Panc1 (cell line): ENCODE measurements around the gene SYTL3. TPM values are rescaled to one million over a fixed set of nuclear protein-coding genes. Genes with fewer than 3 reads are reported as not detected.

Experiments used
- ATAC-seq: fragments of 200-7000 bp; cut with Tn5 transposase; 2 replicates; pipeline ENCODE4 v1.9.1; 2020; ENCODE audit warnings: mild to moderate bottlenecking, moderate library complexity
- BruUV-seq: library from RNA; stranded (reverse); fragments of 400-500 nt; replicated peaks from 2 replicates; lab custom pipeline; 2021; lab: Mats Ljungman, UMichigan
- CTCF ChIA-PET: fragments of 300-600 bp; sonication (Branson Sonifier 250); formaldehyde crosslinking; loops from one replicate; lab custom pipeline; 2022; ENCODE audit warnings: antibody characterized with exemption; lab: Charles Lee
- POLR2A ChIA-PET: fragments of 300-600 bp; sonication (Branson Sonifier 250); formaldehyde crosslinking; loops from one replicate; lab custom pipeline; 2022; ENCODE audit warnings: antibody characterized with exemption; lab: Charles Lee
- DNase-seq: peaks from one replicate; pipeline ENCODE4 v3.0.0-alpha.2; 2010; ENCODE audit warnings: low read depth, low spot score
- H3K27ac ChIP-seq: 2 replicates; pipeline ENCODE4 v1.5.1; 2011; ENCODE audit warnings: mild to moderate bottlenecking, low read length, inconsistent platforms
- H3K27me3 ChIP-seq: fragments of 200-500 bp; sonication (Bioruptor generic); 2 replicates; pipeline ENCODE4 v1.6.0; 2014; ENCODE audit warnings: low read length, inconsistent platforms; ENCODE audit not compliant: control insufficient read depth, insufficient read depth
- H3K36me3 ChIP-seq: fragments of 200-500 bp; sonication (Bioruptor generic); 2 replicates; pipeline ENCODE4 v1.5.1; 2014; ENCODE audit warnings: inconsistent platforms, mild to moderate bottlenecking, low read length, moderate library complexity; ENCODE audit not compliant: control insufficient read depth, insufficient read depth
- H3K4me1 ChIP-seq: 2 replicates; pipeline ENCODE4 v1.5.1; 2011; ENCODE audit warnings: inconsistent platforms, mild to moderate bottlenecking, low read length, moderate library complexity; ENCODE audit not compliant: control insufficient read depth, insufficient read depth
- H3K4me3 ChIP-seq, 2 experiments: 2 replicates each; pipeline ENCODE4 v1.5.1; 2011 to 2012; ENCODE audit warnings: low read depth in 2 of 2, low read length in 2 of 2, mild to moderate bottlenecking in 2 of 2, inconsistent platforms in 1 of 2, moderate library complexity in 1 of 2
- H3K9me3 ChIP-seq: fragments of 200-500 bp; sonication (Bioruptor generic); 2 replicates; pipeline ENCODE4 v1.5.1; 2014; ENCODE audit warnings: low read depth, mild to moderate bottlenecking, inconsistent platforms, low read length, moderate library complexity; ENCODE audit not compliant: control insufficient read depth, insufficient read depth
- POLR2AphosphoS5 ChIP-seq: IDR thresholded peaks from 2 replicates; pipeline ENCODE4 v1.6.1; 2012; ENCODE audit warnings: mild to moderate bottlenecking, low read depth, low read length, moderate library complexity
- SIN3A ChIP-seq: IDR thresholded peaks from 2 replicates; pipeline ENCODE4 v1.6.1; 2012; ENCODE audit warnings: low read depth, mild to moderate bottlenecking, low read length, moderate library complexity, borderline replicate concordance; ENCODE audit not compliant: insufficient read depth
- TCF7L2 ChIP-seq: IDR thresholded peaks from 2 replicates; pipeline ENCODE4 v1.6.1; 2011; ENCODE audit warnings: mild to moderate bottlenecking, low read depth, low read length, inconsistent platforms
- in situ Hi-C: cut with HindIII; loops from 2 replicates; pipeline ENCODE4 v1.10.0; 2016; ENCODE audit warnings: low sequenced_read_pairs, low pct_unique_long_range_greater_than_20kb
- intact Hi-C: fragments of 100-400 bp; cut with micrococcal nuclease; formaldehyde crosslinking; loops from one replicate; pipeline ENCODE4 v1.10.0; 2022; ENCODE audit not compliant: unreplicated experiment
- total RNA-seq: library from RNA; stranded (reverse); gene quantifications from one replicate; pipeline ENCODE4 v1.2.1, GENCODE V29; 2021; ENCODE audit not compliant: unreplicated experiment
- TF ChIP-seq, protein P1 (sequence below), 2 experiments: IDR thresholded peaks; 2 replicates each; pipeline ENCODE4 v1.6.1; 2011 to 2012; ENCODE audit warnings: low read depth in 2 of 2, control low read depth in 1 of 2, low read length in 1 of 2, mild to moderate bottlenecking in 1 of 2, moderate library complexity in 1 of 2; ENCODE audit not compliant: insufficient read depth in 1 of 2
- TF ChIP-seq, protein P2 (sequence below): fragments of 450-650 bp; IDR thresholded peaks from 2 replicates; pipeline ENCODE4 v1.5.1; 2017; ENCODE audit warnings: mild to moderate bottlenecking

SYTL3 gene
- total RNA-seq, 1 experiment from 2014 or later = 1.4 TPM

DNA sequence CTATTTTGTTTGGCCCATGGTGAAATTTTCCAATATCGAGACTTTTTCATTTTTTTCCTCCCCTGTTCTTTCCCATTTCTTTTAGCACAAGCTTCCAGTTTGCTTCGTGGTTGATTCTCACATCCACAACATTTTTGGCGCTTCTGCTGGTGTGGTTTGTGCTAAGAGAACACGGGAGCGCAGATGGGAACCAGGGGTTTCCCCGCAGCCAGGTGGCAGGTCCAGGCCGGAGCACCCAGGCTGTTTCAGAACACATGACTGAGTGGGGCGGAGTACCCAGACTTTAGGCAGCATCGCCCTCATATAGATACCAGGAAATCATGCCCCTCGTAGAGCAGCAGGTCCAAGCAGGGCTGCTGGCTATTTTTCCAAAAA lies 58.0 kb downstream of the SYTL3 start:
- no peak overlapping the region for H3K4me3 ChIP-seq
- H3K27me3 ChIP-seq = no peaks in the 10 kb centered on the region
- H3K27ac ChIP-seq = no peak overlapping the region
- ChIA-PET POLR2A (no interaction called here), CTCF (interaction anchor here (0.7 to 1.5 kb wide), 2 partner anchors 11 to 251 kb away, joined by 3 to 4 read pairs; no protein-coding TSS in a partner anchor)
- peaks cover 17% of the 10 kb centered on the region for H3K4me1 ChIP-seq
- in situ Hi-C loops = no loop called here
- intact Hi-C loops = no loop called here
- no TSS peak for BruUV-seq
- H3K36me3 ChIP-seq = no peaks in the 10 kb centered on the region
- ATAC-seq (no peak), DNase-seq (no peak)
- TF ChIP-seq TCF7L2 = no peak
- TF ChIP-seq, protein P1, sequence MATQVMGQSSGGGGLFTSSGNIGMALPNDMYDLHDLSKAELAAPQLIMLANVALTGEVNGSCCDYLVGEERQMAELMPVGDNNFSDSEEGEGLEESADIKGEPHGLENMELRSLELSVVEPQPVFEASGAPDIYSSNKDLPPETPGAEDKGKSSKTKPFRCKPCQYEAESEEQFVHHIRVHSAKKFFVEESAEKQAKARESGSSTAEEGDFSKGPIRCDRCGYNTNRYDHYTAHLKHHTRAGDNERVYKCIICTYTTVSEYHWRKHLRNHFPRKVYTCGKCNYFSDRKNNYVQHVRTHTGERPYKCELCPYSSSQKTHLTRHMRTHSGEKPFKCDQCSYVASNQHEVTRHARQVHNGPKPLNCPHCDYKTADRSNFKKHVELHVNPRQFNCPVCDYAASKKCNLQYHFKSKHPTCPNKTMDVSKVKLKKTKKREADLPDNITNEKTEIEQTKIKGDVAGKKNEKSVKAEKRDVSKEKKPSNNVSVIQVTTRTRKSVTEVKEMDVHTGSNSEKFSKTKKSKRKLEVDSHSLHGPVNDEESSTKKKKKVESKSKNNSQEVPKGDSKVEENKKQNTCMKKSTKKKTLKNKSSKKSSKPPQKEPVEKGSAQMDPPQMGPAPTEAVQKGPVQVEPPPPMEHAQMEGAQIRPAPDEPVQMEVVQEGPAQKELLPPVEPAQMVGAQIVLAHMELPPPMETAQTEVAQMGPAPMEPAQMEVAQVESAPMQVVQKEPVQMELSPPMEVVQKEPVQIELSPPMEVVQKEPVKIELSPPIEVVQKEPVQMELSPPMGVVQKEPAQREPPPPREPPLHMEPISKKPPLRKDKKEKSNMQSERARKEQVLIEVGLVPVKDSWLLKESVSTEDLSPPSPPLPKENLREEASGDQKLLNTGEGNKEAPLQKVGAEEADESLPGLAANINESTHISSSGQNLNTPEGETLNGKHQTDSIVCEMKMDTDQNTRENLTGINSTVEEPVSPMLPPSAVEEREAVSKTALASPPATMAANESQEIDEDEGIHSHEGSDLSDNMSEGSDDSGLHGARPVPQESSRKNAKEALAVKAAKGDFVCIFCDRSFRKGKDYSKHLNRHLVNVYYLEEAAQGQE (IDR thresholded peaks at IDR 0.05; ENCODE audit: insufficient read depth in 1 of 2, low read depth in 2 of 2, low read length in 1 of 2) = no peak
- TF ChIP-seq SIN3A = no peak
- TF ChIP-seq POLR2AphosphoS5 = no peak
- TF ChIP-seq, protein P2, sequence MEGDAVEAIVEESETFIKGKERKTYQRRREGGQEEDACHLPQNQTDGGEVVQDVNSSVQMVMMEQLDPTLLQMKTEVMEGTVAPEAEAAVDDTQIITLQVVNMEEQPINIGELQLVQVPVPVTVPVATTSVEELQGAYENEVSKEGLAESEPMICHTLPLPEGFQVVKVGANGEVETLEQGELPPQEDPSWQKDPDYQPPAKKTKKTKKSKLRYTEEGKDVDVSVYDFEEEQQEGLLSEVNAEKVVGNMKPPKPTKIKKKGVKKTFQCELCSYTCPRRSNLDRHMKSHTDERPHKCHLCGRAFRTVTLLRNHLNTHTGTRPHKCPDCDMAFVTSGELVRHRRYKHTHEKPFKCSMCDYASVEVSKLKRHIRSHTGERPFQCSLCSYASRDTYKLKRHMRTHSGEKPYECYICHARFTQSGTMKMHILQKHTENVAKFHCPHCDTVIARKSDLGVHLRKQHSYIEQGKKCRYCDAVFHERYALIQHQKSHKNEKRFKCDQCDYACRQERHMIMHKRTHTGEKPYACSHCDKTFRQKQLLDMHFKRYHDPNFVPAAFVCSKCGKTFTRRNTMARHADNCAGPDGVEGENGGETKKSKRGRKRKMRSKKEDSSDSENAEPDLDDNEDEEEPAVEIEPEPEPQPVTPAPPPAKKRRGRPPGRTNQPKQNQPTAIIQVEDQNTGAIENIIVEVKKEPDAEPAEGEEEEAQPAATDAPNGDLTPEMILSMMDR = no peak
- H3K9me3 ChIP-seq = no peaks in the 10 kb centered on the region

DNA sequence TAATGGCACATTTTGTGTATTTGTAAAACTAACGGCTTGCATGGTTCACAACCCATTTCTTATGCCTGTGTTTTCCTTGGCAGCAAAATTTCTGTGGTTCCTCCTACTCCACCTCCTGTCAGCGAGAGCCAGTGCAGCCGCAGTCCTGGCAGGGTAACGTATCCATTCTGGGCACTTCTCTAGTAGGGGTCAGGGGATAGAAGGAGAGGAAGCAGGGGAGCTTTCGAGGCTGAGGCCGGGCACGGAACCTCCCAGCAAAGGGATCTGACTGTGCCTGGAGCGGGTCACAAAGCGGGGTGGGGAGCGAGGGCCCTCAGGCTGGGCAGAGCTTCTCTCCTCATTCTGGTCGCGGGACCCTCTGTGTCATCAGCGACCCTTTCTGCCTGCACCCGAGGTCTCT lies 58.4 kb downstream of the SYTL3 start:
- POLR2A ChIA-PET = no interaction called here
- Histone ChIP-seq H3K27me3 (no peaks in the 10 kb centered on the region), H3K27ac (no peak overlapping the region), H3K36me3 (no peaks in the 10 kb centered on the region), H3K4me3 (no peak overlapping the region), H3K9me3 (no peaks in the 10 kb centered on the region), H3K4me1 (peaks cover 17% of the 10 kb centered on the region)
- CTCF ChIA-PET = interaction anchor here (1.5 kb wide), 1 partner anchor 10 kb away, joined by 3 read pairs; no protein-coding TSS in a partner anchor
- DNase-seq (no peak), ATAC-seq (no peak)
- in situ Hi-C loops (no loop called here), intact Hi-C loops (no loop called here)
- BruUV-seq = no TSS peak
- TF ChIP-seq TCF7L2 = no peak
- no peak for TF ChIP-seq SIN3A
- TF ChIP-seq, protein P2 = no peak
- TF ChIP-seq, protein P1 (IDR thresholded peaks at IDR 0.05; ENCODE audit: insufficient read depth in 1 of 2, low read depth in 2 of 2, low read length in 1 of 2) = no peak
- no peak for TF ChIP-seq POLR2AphosphoS5
